NCI-H1436 treated with DMSO at 0.1 percent for 48 hours (cell line): ENCODE results near the gene CHST15.
"Not testable (repeated sequence)": the region's sequence is repeated elsewhere in the genome, so short reads cannot be mapped to it uniquely, and the experiment has no call there.

Experiments
- DNase-seq: peaks from one replicate; lab custom pipeline; 2025; lab: John Stamatoyannopoulos, UW

Gene CHST15

DNA sequence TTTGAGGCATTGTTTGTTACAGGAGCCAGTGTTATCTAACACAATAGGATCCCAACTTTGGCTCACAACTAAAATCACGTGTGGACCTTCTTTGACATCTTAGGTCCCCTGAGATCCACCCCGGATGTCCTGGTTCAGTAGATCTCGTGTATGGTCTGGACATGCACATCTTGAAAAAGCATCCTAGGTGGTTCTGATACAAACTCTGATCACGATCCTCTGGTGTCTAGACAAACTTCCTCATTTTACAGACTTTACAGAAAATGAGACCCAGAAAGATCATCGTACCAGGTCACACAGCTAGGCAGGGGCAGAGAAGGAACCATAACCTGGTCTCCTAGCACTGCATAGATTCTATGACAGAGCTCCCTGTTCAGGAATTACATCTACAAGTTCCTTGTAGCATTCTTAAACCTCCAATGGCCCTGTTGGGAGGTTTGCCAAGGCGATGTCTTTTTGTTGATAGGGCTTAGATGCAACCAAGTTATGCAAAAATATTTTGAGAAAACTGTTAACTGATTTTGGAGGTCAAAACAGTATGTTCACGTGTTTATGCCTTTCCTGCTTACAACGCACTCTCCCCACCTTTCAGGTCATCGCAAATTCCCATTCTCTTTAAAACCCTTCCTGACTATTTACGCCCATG is 30.8 kb upstream of the CHST15 start:
- no peak for DNase-seq

DNA sequence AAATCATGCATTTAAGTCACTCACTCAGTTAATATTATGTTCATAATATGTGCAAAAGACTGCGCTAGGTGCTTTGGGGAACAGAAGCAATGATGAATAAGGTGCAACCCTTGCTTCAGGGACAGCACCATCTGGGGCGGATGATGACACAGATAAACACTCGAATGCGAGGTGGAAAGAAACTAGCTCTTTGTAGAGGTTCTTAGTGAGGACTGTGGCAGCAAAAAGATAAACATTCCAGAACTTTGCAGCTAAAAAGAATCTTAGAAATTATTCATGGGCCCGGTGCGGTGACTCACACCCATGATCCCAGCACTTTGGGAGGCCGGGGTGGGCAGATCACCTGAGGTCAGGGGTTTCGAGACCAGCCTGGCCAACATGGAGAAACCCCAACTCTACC is 29.8 kb upstream of the CHST15 start:
- DNase-seq = no peak

GRCh38 chr10:124122211-124122610 is 28.8 kb upstream of the CHST15 start:
- DNase-seq = no peak

DNA sequence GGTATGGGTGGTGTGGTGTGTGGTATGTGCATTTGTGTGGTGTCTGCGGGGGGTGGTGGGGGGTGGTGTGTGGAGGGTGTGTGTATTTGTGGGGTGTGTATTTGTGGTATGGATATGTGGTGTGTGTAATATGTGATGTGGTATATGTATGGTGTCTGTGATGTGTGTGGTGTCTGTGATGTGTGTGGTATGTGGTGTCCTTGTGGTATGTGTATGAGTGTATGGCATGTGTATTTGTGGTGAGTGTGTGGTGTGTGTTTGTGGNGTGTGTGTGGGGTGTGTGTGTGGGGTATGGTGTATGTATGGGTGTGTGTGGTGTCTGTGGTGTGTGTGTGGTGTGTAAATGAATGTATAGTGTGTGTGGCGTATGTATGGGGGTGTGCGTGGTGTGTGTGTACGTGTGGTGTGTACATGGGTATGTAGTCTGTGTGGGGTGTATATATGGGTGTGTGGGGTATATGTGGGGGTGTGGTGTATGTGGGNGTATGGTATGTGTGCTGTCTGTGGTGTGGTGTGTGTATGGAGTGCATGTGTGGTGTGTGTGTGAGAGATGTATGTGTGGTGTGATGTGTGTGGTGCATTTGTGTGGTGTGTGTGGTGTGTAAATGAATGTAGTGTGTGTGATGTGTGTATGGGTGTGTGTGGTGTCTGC is 27.1 kb upstream of the CHST15 start:
- DNase-seq = no peak

- DNase-seq = no peak
These were observed 26.5 kb upstream of the CHST15 start for GRCh38 chr10:124119946-124120345.

DNA sequence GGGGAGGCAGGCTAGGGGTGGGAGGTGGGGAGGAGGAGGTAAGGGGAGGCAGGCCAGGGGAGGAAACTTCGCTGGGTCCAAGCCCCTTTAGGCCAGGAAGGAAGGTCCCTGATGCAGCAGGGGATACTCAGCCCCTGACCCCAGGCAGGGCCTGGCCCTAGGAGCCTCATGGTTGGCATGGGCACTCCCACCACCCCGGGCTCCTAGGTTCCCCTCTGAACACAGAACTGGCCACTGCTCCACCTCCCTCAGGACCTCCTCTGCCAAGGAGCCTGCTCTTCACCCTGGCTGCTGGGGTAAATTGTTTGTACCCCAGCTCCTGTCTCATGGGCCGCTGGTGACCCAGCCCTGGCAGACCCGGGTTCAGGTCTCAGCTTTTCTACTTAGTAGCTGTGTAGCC is 25.8 kb upstream of the CHST15 start:
- DNase-seq = no peak

DNA sequence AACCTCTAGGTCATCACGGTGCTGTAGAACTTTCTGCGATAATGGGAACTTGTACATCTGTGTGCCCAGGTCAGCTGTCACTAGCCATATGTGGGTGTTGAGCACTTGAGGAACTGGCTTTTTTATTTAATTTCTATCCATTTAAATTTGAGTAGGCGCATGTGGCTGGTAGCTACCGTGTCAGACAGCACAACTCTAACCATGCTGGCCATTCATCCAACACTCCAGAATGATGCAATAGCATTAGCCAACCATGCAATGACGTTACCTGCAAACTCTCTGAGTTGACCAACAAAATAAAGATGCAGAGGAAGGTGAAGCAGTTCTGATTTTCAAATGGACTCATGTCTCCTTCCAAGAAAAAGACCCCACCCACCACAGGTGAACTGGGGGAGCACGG is 24.4 kb upstream of the CHST15 start:
- DNase-seq = no peak

GRCh38 chr10:124117511-124117785 is 24.1 kb upstream of the CHST15 start:
- no peak for DNase-seq

- DNase-seq = no peak
These were observed 23.5 kb upstream of the CHST15 start for GRCh38 chr10:124116771-124117510.

DNA sequence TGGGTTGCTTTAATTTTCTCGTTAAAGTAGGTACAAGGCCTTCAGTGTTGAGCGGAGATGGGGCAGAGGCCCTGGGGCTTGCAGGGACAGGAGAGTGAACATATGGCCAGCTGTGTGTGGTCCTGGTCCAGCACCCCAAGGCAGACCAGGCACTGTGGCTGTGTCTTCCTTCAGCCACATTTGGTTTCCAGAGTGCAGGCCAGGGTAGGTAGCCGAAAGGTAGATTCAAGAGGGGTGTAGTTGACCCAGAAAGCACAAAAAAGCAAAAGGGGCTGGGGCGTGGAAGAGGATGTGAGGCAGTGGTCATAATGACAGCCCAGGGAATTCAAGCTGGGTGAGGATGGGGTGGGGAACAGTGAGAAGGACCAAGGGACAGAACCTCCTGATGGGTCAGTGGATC is 21.3 kb upstream of the CHST15 start:
- DNase-seq = no peak

DNA sequence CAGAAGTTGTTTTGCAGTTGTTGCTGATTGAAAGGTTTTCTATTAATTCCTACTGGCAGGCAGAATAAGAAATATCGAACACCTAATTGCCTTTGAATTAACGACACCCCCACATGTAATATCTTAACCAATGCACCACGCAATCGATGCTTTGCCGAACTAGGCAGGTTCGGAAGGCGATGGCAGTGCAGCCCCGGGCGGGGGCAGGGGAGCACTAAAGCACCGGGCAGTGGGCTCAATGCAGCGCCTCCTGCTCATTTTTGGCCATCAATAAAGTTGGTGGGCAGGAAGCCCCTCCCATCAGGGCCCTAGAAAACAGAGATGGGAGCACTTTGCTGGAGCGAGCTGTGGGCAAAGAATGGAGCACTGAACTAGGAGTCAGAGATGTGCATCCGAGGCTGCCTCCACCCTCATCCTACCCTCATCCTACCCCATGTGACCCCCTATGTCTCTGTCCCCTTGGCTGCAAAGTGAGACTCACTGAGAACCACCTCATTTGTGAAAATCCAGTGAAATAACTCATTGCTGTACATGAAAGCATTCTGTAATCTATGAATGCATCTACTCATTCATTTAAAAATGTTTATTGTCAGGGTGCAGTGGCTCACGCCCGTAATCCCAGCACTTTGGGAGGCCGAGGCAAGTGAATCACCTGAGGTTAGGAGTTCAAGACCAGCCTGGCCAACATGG is 19.6 kb upstream of the CHST15 start:
- DNase-seq = no peak

- no peak for DNase-seq
These were observed 17.5 kb upstream of the CHST15 start for GRCh38 chr10:124110882-124111281.

- DNase-seq = no peak
These were observed 15.9 kb upstream of the CHST15 start for GRCh38 chr10:124109261-124109660.

- no peak for DNase-seq
These were observed 13.7 kb upstream of the CHST15 start for GRCh38 chr10:124107072-124107471.

DNA sequence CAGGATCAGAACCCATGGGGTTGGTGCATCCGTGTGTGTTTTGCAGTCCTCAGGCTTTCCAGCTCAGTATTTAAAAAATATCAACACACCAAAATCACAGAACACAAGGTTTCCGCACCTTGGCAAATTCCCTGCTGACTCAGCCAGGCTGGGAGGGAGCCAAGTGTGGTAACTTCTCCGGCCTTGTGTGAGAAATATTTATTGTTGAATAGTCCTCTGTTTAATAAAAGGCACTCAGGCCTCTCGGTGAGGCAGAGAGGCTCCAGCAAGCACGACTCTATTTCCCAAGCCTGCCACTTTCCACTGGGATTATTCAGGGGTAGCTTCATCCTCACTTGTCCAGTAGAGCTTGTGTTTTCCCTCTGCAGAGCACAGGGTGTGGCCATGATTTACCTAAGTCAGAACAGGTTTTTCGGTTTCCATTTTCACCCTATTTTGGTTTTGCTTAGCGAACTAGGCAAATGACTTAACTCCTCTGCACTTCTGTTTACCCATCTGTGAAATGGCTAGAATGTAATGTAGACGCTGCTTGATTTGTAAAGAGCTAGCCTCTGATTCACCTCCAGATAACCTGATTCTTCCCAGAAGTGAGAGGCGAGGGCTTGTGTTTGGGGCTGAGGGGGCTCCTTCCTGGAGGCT is 13.0 kb upstream of the CHST15 start:
- no peak for DNase-seq

- DNase-seq = no peak
These were observed 12.2 kb upstream of the CHST15 start for GRCh38 chr10:124105594-124105993.

GRCh38 chr10:124105045-124105444 is 11.6 kb upstream of the CHST15 start:
- DNase-seq = no peak

DNA sequence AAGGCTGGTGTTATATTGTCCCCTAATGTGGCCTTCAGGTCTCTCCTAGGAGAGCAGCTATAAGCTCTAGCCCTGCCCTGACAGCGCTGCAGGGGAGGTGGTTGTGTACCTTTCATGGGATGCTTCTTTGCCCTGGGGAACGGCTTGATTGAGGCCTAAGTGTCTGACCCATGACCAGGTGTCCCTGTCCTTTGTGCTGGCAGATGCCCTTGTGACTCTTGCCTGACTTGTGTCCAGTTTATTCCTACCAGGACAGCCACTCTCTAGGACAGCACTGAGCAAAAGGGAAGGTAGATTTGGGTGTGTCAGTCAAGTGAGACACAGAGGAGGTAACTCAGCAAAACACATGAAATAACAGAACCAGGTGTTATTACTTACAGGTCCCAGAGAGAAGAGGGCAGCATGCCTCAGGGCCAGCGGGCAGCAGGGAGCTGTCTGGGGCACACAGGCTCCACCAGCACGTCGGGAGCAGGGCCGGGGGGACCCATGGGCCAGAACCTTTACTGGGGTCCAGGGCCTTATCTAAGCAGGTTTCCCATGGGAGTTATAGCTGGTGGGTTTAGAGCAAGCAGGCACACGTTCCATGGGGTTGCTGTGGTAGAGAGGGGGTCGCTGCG is 10.7 kb upstream of the CHST15 start:
- DNase-seq = no peak

DNA sequence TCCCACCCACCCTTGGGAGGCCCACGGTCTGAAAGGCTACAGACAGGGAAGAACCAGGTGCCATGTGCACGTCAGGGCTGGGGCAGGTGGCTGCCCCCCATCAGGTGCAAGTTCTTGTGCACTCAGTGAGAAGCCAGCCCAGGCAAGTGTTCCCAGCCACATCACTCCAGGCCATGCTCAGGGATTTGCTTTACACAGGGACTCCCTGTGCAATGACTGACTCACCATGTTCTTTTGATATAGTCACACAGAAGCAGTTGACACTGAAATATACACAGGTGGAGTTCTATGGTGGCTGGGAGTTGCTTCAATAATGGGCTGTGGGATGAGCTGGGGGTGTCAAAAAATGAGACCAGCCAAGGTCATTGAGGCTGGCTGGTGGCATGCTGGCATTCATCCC is 8.0 kb upstream of the CHST15 start:
- DNase-seq = no peak

DNA sequence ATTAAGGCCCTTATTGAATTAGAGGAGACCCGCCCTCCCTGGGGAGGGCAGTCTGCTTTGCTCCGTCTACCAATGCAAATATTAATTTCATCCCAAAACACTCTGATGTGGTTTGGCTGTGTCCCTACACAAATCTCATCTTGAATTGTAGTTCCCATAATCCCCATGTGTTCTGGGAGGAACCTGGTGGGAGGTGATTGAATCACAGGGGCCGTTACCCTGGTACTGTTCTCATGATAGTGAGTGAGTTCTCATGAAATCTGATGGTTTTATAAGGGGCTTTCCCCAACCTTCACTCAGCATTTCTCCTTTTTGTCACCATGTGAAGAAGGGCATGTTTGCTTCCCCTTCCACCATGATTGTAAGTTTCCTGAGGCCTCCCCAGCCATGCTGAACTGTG is 7.3 kb upstream of the CHST15 start:
- DNase-seq = not testable (repeated sequence)

- no peak for DNase-seq
These were observed 6.7 kb upstream of the CHST15 start for GRCh38 chr10:124100124-124100523.

GRCh38 chr10:124099604-124100003 is 6.2 kb upstream of the CHST15 start:
- no peak for DNase-seq
